HG02943 (cell line): ENCODE results near the gene MRFAP1.

Source experiments
- ATAC-seq: cut with Tn5 transposase; IDR thresholded peaks from one replicate; pipeline ENCODE4 v1.9.1; 2021; ENCODE audit warnings: mild to moderate bottlenecking, low read depth, moderate library complexity; ENCODE audit not compliant: unreplicated experiment

The MRFAP1 gene

GRCh38 chr4:6640292-6641163 is at the start of gene MRFAP1:
Gene MRFAP1 (plus strand): TSS chr4:6640685. CDS start chr4:6640863, 178 bp downstream.
- peak; percentile 78 for ATAC-seq

GRCh38 chr4:6591313-6591712 is 49.2 kb upstream of the MRFAP1 start:
- ATAC-seq: no peak

- no peak for ATAC-seq
Measured at GRCh38 chr4:6591781-6592180, 48.7 kb upstream of the MRFAP1 start.

- ATAC-seq: no peak
Measured at GRCh38 chr4:6592804-6593563, 47.5 kb upstream of the MRFAP1 start.

- no peak for ATAC-seq
Measured at GRCh38 chr4:6594341-6594740, 46.1 kb upstream of the MRFAP1 start.

GRCh38 chr4:6594826-6595355 is 45.6 kb upstream of the MRFAP1 start:
- ATAC-seq: no peak

GRCh38 chr4:6595897-6596537 is 44.5 kb upstream of the MRFAP1 start:
- no peak for ATAC-seq

GRCh38 chr4:6596948-6597347 is 43.5 kb upstream of the MRFAP1 start:
- no peak for ATAC-seq

GRCh38 chr4:6598127-6598526 is 42.4 kb upstream of the MRFAP1 start:
- ATAC-seq: no peak

GRCh38 chr4:6598641-6599040 is 41.8 kb upstream of the MRFAP1 start:
- ATAC-seq: no peak

GRCh38 chr4:6601661-6602250 is 38.7 kb upstream of the MRFAP1 start:
- ATAC-seq: no peak

- no peak for ATAC-seq
Measured at GRCh38 chr4:6602289-6602688, 38.2 kb upstream of the MRFAP1 start.

- ATAC-seq: no peak
Measured at GRCh38 chr4:6603128-6603527, 37.4 kb upstream of the MRFAP1 start.

GRCh38 chr4:6605114-6605513 is 35.4 kb upstream of the MRFAP1 start:
- ATAC-seq: no peak

- no peak for ATAC-seq
Measured at GRCh38 chr4:6605605-6606004, 34.9 kb upstream of the MRFAP1 start.

- ATAC-seq: no peak
Measured at GRCh38 chr4:6606465-6607235, 33.8 kb upstream of the MRFAP1 start.

- no peak for ATAC-seq
Measured at GRCh38 chr4:6607368-6608055, 33.0 kb upstream of the MRFAP1 start.

GRCh38 chr4:6608758-6609414 is 31.6 kb upstream of the MRFAP1 start:
- ATAC-seq: no peak
